DOHH2 (cell line): ENCODE measurements around the gene RILPL2.

Experiments
- H3F3A ChIP-seq: fragments of 200-600 bp; sonication (generic), shearing (Covaris generic); 2 replicates; pipeline ENCODE4 v1.6.0; 2016; ENCODE audit warnings: antibody characterized with exemption, mild to moderate bottlenecking; ENCODE audit not compliant: control insufficient read depth, insufficient read depth
- H3K27ac ChIP-seq: fragments of 200-600 bp; sonication (generic); 2 replicates; pipeline ENCODE4 v1.5.1; 2014; ENCODE audit warnings: low read depth, mild to moderate bottlenecking, low read length, moderate library complexity
- H3K27me3 ChIP-seq: fragments of 200-600 bp; sonication (generic); 2 replicates; pipeline ENCODE4 v1.6.1; 2014; ENCODE audit warnings: mild to moderate bottlenecking, low read length, mixed read lengths; ENCODE audit not compliant: control insufficient read depth
- H3K36me3 ChIP-seq: fragments of 200-600 bp; sonication (generic); 2 replicates; pipeline ENCODE4 v1.6.1; 2014; ENCODE audit warnings: mild to moderate bottlenecking, low read length, moderate library complexity, mixed read lengths; ENCODE audit not compliant: control insufficient read depth
- H3K4me1 ChIP-seq: fragments of 200-600 bp; sonication (generic); 2 replicates; pipeline ENCODE4 v1.6.1; 2014; ENCODE audit warnings: mild to moderate bottlenecking, low read length, mixed read lengths; ENCODE audit not compliant: control insufficient read depth
- H3K4me2 ChIP-seq: fragments of 200-600 bp; sonication (generic); 2 replicates; pipeline ENCODE4 v1.6.0; 2014; ENCODE audit warnings: mild to moderate bottlenecking, low read length, moderate library complexity
- H3K4me3 ChIP-seq: fragments of 200-600 bp; sonication (generic); 2 replicates; pipeline ENCODE4 v1.5.1; 2014; ENCODE audit warnings: mild to moderate bottlenecking, low read length, mixed read lengths
- H3K79me2 ChIP-seq: fragments of 200-600 bp; sonication (generic); 2 replicates; pipeline ENCODE4 v1.6.1; 2014; ENCODE audit warnings: mild to moderate bottlenecking, low read length, mixed read lengths; ENCODE audit not compliant: control insufficient read depth
- H3K9me2 ChIP-seq: fragments of 200-600 bp; sonication (generic); replicated peaks from 2 replicates; pipeline ENCODE4 v1.6.1; 2014; ENCODE audit warnings: mild to moderate bottlenecking, low read length, mixed read lengths; ENCODE audit not compliant: control insufficient read depth
- H3K9me3 ChIP-seq: fragments of 200-600 bp; sonication (generic); 2 replicates; pipeline ENCODE4 v1.6.1; 2014; ENCODE audit warnings: antibody characterized with exemption, low read length, mixed read lengths; ENCODE audit not compliant: control insufficient read depth, insufficient read depth
- H4K20me1 ChIP-seq: fragments of 200-600 bp; sonication (generic); 2 replicates; pipeline ENCODE4 v1.6.0; 2014; ENCODE audit warnings: low read depth, mild to moderate bottlenecking, antibody characterized with exemption, low read length, moderate library complexity; ENCODE audit not compliant: control insufficient read depth, insufficient read depth
- CTCF ChIP-seq: fragments of 200-600 bp; sonication (generic); IDR thresholded peaks from one replicate; pipeline ENCODE4 v1.5.1; 2014; ENCODE audit warnings: antibody characterized with exemption, mild to moderate bottlenecking, low read depth, low read length; ENCODE audit not compliant: poor library complexity, severe bottlenecking
- EZH2phosphoT487 ChIP-seq: fragments of 200-600 bp; sonication (generic); IDR thresholded peaks from 2 replicates; pipeline ENCODE4 v1.6.1; 2017; ENCODE audit warnings: borderline replicate concordance, mild to moderate bottlenecking, antibody characterized with exemption, low read length, moderate library complexity, mixed read lengths

RILPL2 gene

GRCh38 chr12:123478069-123478468 is 41.6 kb upstream of the RILPL2 start:
- H4K20me1 ChIP-seq: no peaks in the 10 kb centered on the region
- peaks cover 28% of the 10 kb centered on the region for H3K4me1 ChIP-seq
- H3K36me3 ChIP-seq: no peaks in the 10 kb centered on the region
- no peaks in the 10 kb centered on the region for H3F3A ChIP-seq
- no peaks in the 10 kb centered on the region for H3K9me2 ChIP-seq
- H3K27ac ChIP-seq: no peak overlapping the region
- no peaks in the 10 kb centered on the region for H3K79me2 ChIP-seq
- no peak overlapping the region for H3K4me2 ChIP-seq
- no peaks in the 10 kb centered on the region for H3K27me3 ChIP-seq
- H3K9me3 ChIP-seq: no peaks in the 10 kb centered on the region
- no peak overlapping the region for H3K4me3 ChIP-seq
- no peak for TF ChIP-seq EZH2phosphoT487
- TF ChIP-seq CTCF: no peak

GRCh38 chr12:123475246-123475703 is 38.8 kb upstream of the RILPL2 start:
- H3F3A ChIP-seq: no peaks in the 10 kb centered on the region
- peak overlapping the region; percentile 21; the same call in 1 of the 2 replicates for H3K4me2 ChIP-seq
- no peaks in the 10 kb centered on the region for H3K9me3 ChIP-seq
- TF ChIP-seq CTCF (no peak), EZH2phosphoT487 (no peak)
- H3K4me3 ChIP-seq: no peak overlapping the region
- H3K4me1 ChIP-seq: peaks cover 18% of the 10 kb centered on the region
- H3K9me2 ChIP-seq: no peaks in the 10 kb centered on the region
- H3K27ac ChIP-seq: no peak overlapping the region
- H3K36me3 ChIP-seq: no peaks in the 10 kb centered on the region; the same call in 1 of the 2 replicates
- no peaks in the 10 kb centered on the region for H3K79me2 ChIP-seq
- H4K20me1 ChIP-seq: no peaks in the 10 kb centered on the region
- H3K27me3 ChIP-seq: no peaks in the 10 kb centered on the region

GRCh38 chr12:123474485-123475245 is 38.2 kb upstream of the RILPL2 start:
- Histone ChIP-seq H3K27me3 (no peaks in the 10 kb centered on the region), H3K4me2 (peak overlapping the region; percentile 21), H3K9me2 (no peaks in the 10 kb centered on the region), H3K4me3 (no peak overlapping the region), H3K4me1 (peaks cover 17% of the 10 kb centered on the region), H3K27ac (no peak overlapping the region), H3K36me3 (no peaks in the 10 kb centered on the region; the same call in 1 of the 2 replicates), H3F3A (no peaks in the 10 kb centered on the region), H3K79me2 (no peaks in the 10 kb centered on the region), H3K9me3 (no peaks in the 10 kb centered on the region), H4K20me1 (no peaks in the 10 kb centered on the region)
- TF ChIP-seq CTCF (no peak), EZH2phosphoT487 (no peak)
